Breast epithelium (tissue), 3 donors: Measurements from ENCODE around the gene CXXC1.

ENCODE experiments used
- POLR2A ChIP-seq: fragments of 450-650 bp; IDR thresholded peaks from one replicate; pipeline ENCODE4 v1.6.1; 2016; ENCODE audit warnings: antibody characterized with exemption, mild to moderate bottlenecking, moderate library complexity
- POLR2AphosphoS5 ChIP-seq, 3 donors: sonication (generic); formaldehyde crosslinking; IDR thresholded peaks; one replicate each; pipeline ENCODE4 v1.6.1; 2017; ENCODE audit warnings: antibody characterized with exemption in 3 of 3
- TF ChIP-seq, protein P1 (sequence below), 3 donors: fragments of 450-650 bp; IDR thresholded peaks; one replicate each; pipeline ENCODE4 v1.5.1; 2016 to 2017; ENCODE audit warnings: antibody characterized with exemption in 3 of 3, mild to moderate bottlenecking in 3 of 3, moderate library complexity in 3 of 3

DNA sequence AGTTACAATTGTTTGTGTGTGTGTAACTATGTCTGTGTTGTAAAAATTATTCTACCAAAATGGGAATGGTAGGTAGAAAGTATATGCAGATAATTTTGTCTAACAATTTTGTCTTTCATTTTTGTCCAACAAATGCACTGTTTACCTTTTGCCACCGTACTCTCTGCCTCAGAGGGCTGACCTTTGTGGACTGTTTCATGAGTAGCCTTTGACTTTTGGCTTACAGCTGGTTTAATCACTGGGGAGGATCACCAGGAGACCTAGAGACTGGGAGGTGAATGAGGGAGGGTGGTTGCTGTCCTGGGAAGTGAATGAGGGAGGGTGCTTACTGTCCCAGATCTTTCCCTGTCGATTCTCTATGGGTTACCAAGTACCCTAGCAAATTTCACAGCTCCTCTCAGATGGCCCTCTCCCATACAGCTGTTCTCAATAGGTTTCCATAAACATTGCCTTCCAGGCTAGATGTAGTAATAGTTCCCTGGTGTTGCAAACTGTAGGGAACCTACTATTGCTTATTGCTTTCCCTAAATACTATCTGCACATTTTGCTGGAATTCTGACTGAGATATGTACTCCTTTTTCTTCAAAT, 26.5 kb upstream of the CXXC1 start:
- TF ChIP-seq, protein P1, sequence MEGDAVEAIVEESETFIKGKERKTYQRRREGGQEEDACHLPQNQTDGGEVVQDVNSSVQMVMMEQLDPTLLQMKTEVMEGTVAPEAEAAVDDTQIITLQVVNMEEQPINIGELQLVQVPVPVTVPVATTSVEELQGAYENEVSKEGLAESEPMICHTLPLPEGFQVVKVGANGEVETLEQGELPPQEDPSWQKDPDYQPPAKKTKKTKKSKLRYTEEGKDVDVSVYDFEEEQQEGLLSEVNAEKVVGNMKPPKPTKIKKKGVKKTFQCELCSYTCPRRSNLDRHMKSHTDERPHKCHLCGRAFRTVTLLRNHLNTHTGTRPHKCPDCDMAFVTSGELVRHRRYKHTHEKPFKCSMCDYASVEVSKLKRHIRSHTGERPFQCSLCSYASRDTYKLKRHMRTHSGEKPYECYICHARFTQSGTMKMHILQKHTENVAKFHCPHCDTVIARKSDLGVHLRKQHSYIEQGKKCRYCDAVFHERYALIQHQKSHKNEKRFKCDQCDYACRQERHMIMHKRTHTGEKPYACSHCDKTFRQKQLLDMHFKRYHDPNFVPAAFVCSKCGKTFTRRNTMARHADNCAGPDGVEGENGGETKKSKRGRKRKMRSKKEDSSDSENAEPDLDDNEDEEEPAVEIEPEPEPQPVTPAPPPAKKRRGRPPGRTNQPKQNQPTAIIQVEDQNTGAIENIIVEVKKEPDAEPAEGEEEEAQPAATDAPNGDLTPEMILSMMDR (IDR thresholded peaks at IDR 0.05): no peak
- TF ChIP-seq POLR2A (no peak), POLR2AphosphoS5 (IDR thresholded peaks at IDR 0.05) (no peak)
